Peyer's patch (tissue), 4 donors: Measurements from ENCODE around the gene LMBR1.

Experiments used
- POLR2A ChIP-seq, 2 donors: fragments of 450-650 bp; IDR thresholded peaks; one replicate each; pipeline ENCODE4 v1.5.1; 2017; ENCODE audit warnings: antibody characterized with exemption in 2 of 2, mild to moderate bottlenecking in 2 of 2, moderate library complexity in 2 of 2
- TF ChIP-seq, protein P1 (sequence below), 6 experiments: fragments of 450-650 bp in 4 of 6; fragments of 200-600 bp in 2 of 6; sonication (generic) in 1 of 6; IDR thresholded peaks; one replicate each; pipeline ENCODE4 v1.5.1; 2017 to 2019; ENCODE audit warnings: antibody characterized with exemption in 6 of 6, mild to moderate bottlenecking in 3 of 6, moderate library complexity in 1 of 6

GRCh38 chr7:156929789-156930539 is 37.0 kb upstream of the LMBR1 start:
- TF ChIP-seq, protein P1, sequence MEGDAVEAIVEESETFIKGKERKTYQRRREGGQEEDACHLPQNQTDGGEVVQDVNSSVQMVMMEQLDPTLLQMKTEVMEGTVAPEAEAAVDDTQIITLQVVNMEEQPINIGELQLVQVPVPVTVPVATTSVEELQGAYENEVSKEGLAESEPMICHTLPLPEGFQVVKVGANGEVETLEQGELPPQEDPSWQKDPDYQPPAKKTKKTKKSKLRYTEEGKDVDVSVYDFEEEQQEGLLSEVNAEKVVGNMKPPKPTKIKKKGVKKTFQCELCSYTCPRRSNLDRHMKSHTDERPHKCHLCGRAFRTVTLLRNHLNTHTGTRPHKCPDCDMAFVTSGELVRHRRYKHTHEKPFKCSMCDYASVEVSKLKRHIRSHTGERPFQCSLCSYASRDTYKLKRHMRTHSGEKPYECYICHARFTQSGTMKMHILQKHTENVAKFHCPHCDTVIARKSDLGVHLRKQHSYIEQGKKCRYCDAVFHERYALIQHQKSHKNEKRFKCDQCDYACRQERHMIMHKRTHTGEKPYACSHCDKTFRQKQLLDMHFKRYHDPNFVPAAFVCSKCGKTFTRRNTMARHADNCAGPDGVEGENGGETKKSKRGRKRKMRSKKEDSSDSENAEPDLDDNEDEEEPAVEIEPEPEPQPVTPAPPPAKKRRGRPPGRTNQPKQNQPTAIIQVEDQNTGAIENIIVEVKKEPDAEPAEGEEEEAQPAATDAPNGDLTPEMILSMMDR (IDR thresholded peaks at IDR 0.05) = no peak
- TF ChIP-seq POLR2A (IDR thresholded peaks at IDR 0.05) = no peak
